MCF 10A (cell line): ENCODE measurements around the gene SERPINI1. TPM values are rescaled to one million over a fixed set of nuclear protein-coding genes. Genes with fewer than 3 reads are reported as not detected.

Source experiments
- BruUV-seq: library from RNA; stranded (reverse); fragments of 400-500 nt; replicated peaks from 2 replicates; lab custom pipeline; 2021; lab: Mats Ljungman, UMichigan
- CTCF ChIA-PET: fragments of 300-600 bp; sonication (Branson Sonifier 250); formaldehyde crosslinking; extraction: SDS; loops from one replicate; lab custom pipeline; 2021; ENCODE audit warnings: antibody characterized with exemption, inconsistent platforms; lab: Yijun Ruan, JAX
- POLR2A ChIA-PET: fragments of 300-600, 350-650 bp; sonication (Branson Sonifier 250); formaldehyde crosslinking; extraction: SDS; loops from one replicate; lab custom pipeline; 2020; ENCODE audit warnings: antibody characterized with exemption, inconsistent platforms; lab: Yijun Ruan, JAX
- DNase-seq: peaks from one replicate; pipeline ENCODE4 v3.0.0-alpha.2; 2018; ENCODE audit not compliant: unreplicated experiment
- H3K27ac Mint-ChIP-seq: one replicate; pipeline ENCODE4 v1.8.0; 2022; ENCODE audit warnings: mild to moderate bottlenecking, low read depth, mixed read lengths; ENCODE audit not compliant: unreplicated experiment
- H3K27me3 Mint-ChIP-seq: one replicate; pipeline ENCODE4 v1.8.0; 2022; ENCODE audit warnings: mixed read lengths; ENCODE audit not compliant: insufficient read depth, unreplicated experiment
- H3K36me3 Mint-ChIP-seq: one replicate; pipeline ENCODE4 v1.8.0; 2022; ENCODE audit warnings: mild to moderate bottlenecking, moderate library complexity, mixed read lengths; ENCODE audit not compliant: insufficient read depth, unreplicated experiment
- H3K4me1 Mint-ChIP-seq: one replicate; pipeline ENCODE4 v1.8.0; 2022; ENCODE audit warnings: mixed read lengths; ENCODE audit not compliant: insufficient read depth, unreplicated experiment
- H3K4me3 Mint-ChIP-seq: one replicate; pipeline ENCODE4 v1.8.0; 2022; ENCODE audit warnings: mild to moderate bottlenecking, moderate library complexity, mixed read lengths; ENCODE audit not compliant: unreplicated experiment
- H3K9me3 Mint-ChIP-seq: one replicate; pipeline ENCODE4 v1.8.0; 2022; ENCODE audit warnings: mixed read lengths; ENCODE audit not compliant: unreplicated experiment
- CTCF ChIP-seq: fragments of 200-600 bp; IDR thresholded peaks from one replicate; pipeline ENCODE4 v1.8.0; 2022; ENCODE audit warnings: antibody characterized with exemption, mild to moderate bottlenecking; ENCODE audit not compliant: unreplicated experiment
- intact Hi-C: fragments of 100-400 bp; cut with micrococcal nuclease; formaldehyde crosslinking; loops from 2 replicates; pipeline ENCODE4 v1.14.1; 2022
- total RNA-seq: library from RNA; stranded (reverse); gene quantifications from 2 replicates; pipeline ENCODE4 v1.2.3, GENCODE V29; 2022

SERPINI1 gene
- total RNA-seq, 1 experiment from 2014 or later, result 2.6 TPM

GRCh38 chr3:167716920-167717319, 18.6 kb upstream of the SERPINI1 start:
- POLR2A ChIA-PET, result interaction anchor here (0.7 to 1.1 kb wide), 2 partner anchors 10 to 641 kb away, joined by 3 read pairs; no protein-coding TSS in a partner anchor
- intact Hi-C loops, result no loop called here
- no peak for DNase-seq
- H3K4me3 Mint-ChIP-seq, result no peak overlapping the region
- no peak for TF ChIP-seq CTCF
- H3K9me3 Mint-ChIP-seq, result no peaks in the 10 kb centered on the region
- H3K4me1 Mint-ChIP-seq, result peaks cover 25% of the 10 kb centered on the region
- H3K27me3 Mint-ChIP-seq, result no peaks in the 10 kb centered on the region
- BruUV-seq, result no TSS peak
- no peak overlapping the region for H3K27ac Mint-ChIP-seq
- CTCF ChIA-PET, result interaction anchor here (0.8 kb wide), 1 partner anchor 16 kb away, joined by 4 read pairs; no protein-coding TSS in a partner anchor
- H3K36me3 Mint-ChIP-seq, result peaks cover 35% of the 10 kb centered on the region

GRCh38 chr3:167718582-167718981, 16.9 kb upstream of the SERPINI1 start:
- TF ChIP-seq CTCF, result no peak
- no peak for DNase-seq
- BruUV-seq, result no TSS peak
- intact Hi-C loops, result no loop called here
- no peaks in the 10 kb centered on the region for H3K9me3 Mint-ChIP-seq
- no peak overlapping the region for H3K4me3 Mint-ChIP-seq
- peaks cover 35% of the 10 kb centered on the region for H3K36me3 Mint-ChIP-seq
- H3K27ac Mint-ChIP-seq, result no peak overlapping the region
- no peaks in the 10 kb centered on the region for H3K27me3 Mint-ChIP-seq
- peaks cover 17% of the 10 kb centered on the region for H3K4me1 Mint-ChIP-seq
- POLR2A ChIA-PET, result no interaction called here
- CTCF ChIA-PET, result no interaction called here

- Mint-ChIP-seq H3K9me3 (no peaks in the 10 kb centered on the region), H3K27ac (no peak overlapping the region), H3K27me3 (no peaks in the 10 kb centered on the region), H3K4me1 (peaks cover 18% of the 10 kb centered on the region), H3K36me3 (peaks cover 24% of the 10 kb centered on the region), H3K4me3 (no peak overlapping the region)
- no peak for TF ChIP-seq CTCF
- no TSS peak for BruUV-seq
- POLR2A ChIA-PET, result interaction anchor here (0.6 to 1.0 kb wide), 2 partner anchors 10 to 27 kb away, joined by 3 read pairs; no protein-coding TSS in a partner anchor
- intact Hi-C loops, result no loop called here
- no peak for DNase-seq
- CTCF ChIA-PET, result no interaction called here
These were observed 12.5 kb upstream of the SERPINI1 start for GRCh38 chr3:167723025-167723512.

- Mint-ChIP-seq H3K4me3 (no peak overlapping the region), H3K27ac (no peak overlapping the region), H3K4me1 (peaks cover 25% of the 10 kb centered on the region), H3K9me3 (no peaks in the 10 kb centered on the region), H3K36me3 (peaks cover 16% of the 10 kb centered on the region), H3K27me3 (no peaks in the 10 kb centered on the region)
- no peak for DNase-seq
- POLR2A ChIA-PET, result interaction anchor here (0.6 to 1.0 kb wide), 2 partner anchors 9 to 26 kb away, joined by 3 read pairs; no protein-coding TSS in a partner anchor
- TF ChIP-seq CTCF, result no peak
- intact Hi-C loops, result no loop called here
- CTCF ChIA-PET, result interaction anchor here (1.4 kb wide), 1 partner anchor 9 kb away, joined by 3 read pairs; no protein-coding TSS in a partner anchor
- BruUV-seq, result no TSS peak
These were observed 11.6 kb upstream of the SERPINI1 start for GRCh38 chr3:167723872-167724271.
